ENCODE measurements around the gene PSTPIP2. TPM values are rescaled to one million over a fixed set of nuclear protein-coding genes. Genes with fewer than 3 reads are reported as not detected.

PSTPIP2 gene
- total and polyA plus RNA-seq, 9 of the 15 experiments (the other 6 are each of a cell fraction or from before 2014, with no cell fraction given), result 14.0 to 45.7 (median 27.1) TPM

GRCh38 chr18:46073474-46074331 lies 1.6 kb upstream of the PSTPIP2 start (continued):
- TF ChIP-seq CTCF (IDR thresholded peaks at IDR 0.05 in 2 of 3, conservative IDR thresholded peaks at IDR 0.05 in 1 of 3; ENCODE audit: insufficient read depth in 2 of 3, low read depth in 1 of 3, low read length in 3 of 3) (peak; percentile 53 to 68 (median 58); a peak in 4 of 6 replicates), SMC3 (conservative IDR thresholded peaks at IDR 0.05; ENCODE audit: insufficient read depth, low read depth, low read length) (peak; percentile 56; the same call in 1 of the 2 replicates)

GRCh38 chr18:46072959-46073358 lies 899 bp upstream of the PSTPIP2 start:
- Histone ChIP-seq H3K79me2 (ENCODE audit: control insufficient read depth, insufficient read depth, low read length) (peaks cover 38% of the 10 kb centered on the region), H3K4me1 (replicated peaks in 1 of 2; ENCODE audit: control insufficient read depth in 2 of 2, insufficient read depth in 2 of 2, low read length in 2 of 2) (peaks cover 3 to 31% of the 10 kb centered on the region in 2 experiments; a peak in 4 of 5 replicates), H3K4me3 (no peak overlapping the region), H3K27ac (ENCODE audit: extremely low read depth, low read depth, low read length) (no peak overlapping the region), H3K9me3 (replicated peaks; ENCODE audit: control insufficient read depth, insufficient read depth, low read depth, low read length) (no peaks in the 10 kb centered on the region), H3K9ac (ENCODE audit: insufficient read depth in 1 of 2, low read depth in 2 of 2, low read length in 2 of 2) (peak overlapping the region in 1 of 2 experiments; percentile 95; a peak in 1 of 4 replicates), H2AFZ (ENCODE audit: low read depth, low read length) (0 out of 2 replicates have a peak overlapping the region, but pooled peaks have one; percentile 96), H3K9me1 (ENCODE audit: control insufficient read depth, insufficient read depth, low read length) (no peaks in the 10 kb centered on the region), H3K4me2 (ENCODE audit: insufficient read depth, low read length) (no peak overlapping the region), H3K27me3 (ENCODE audit: control insufficient read depth in 2 of 2, insufficient read depth in 2 of 2, low read length in 2 of 2) (no peaks in the 10 kb centered on the region), H3K36me3 (ENCODE audit: control insufficient read depth, insufficient read depth, low read length) (peaks cover 12% of the 10 kb centered on the region; the same call in 2 of the 3 replicates), H4K20me1 (replicated peaks; ENCODE audit: control insufficient read depth, insufficient read depth, low read length) (no peaks in the 10 kb centered on the region)
- ChIA-PET CTCF (ENCODE audit: low intra/inter-chr PET ratio) (interaction anchor here (0.6 to 1.8 kb wide), 4 partner anchors 99 to 408 kb away, joined by 3 to 13 read pairs (median 3); no protein-coding TSS in a partner anchor), POLR2A (interaction anchor here (1.1 to 1.7 kb wide), 2 partner anchors 24 to 29 kb away, joined by 3 to 4 read pairs; no protein-coding TSS in a partner anchor)
- DNase-seq (ENCODE audit: extremely low read depth in 1 of 4, low spot score in 3 of 4) (no peak), FAIRE-seq (no peak), ATAC-seq (no peak)
- in situ Hi-C loops (cut with MboI), result loop anchor here (10.0 kb wide), 1 partner anchor 398 kb away; no protein-coding TSS in a partner anchor
- no TSS peak for BruUV-seq (replicated peaks)
- WGBS (ENCODE audit: insufficient coverage, low coverage, missing lambda C conversion rate), result 83% methylated on average over 3 of the region's 3 CpGs
- intact Hi-C loops (cut with micrococcal nuclease), result loop anchor here (1.0 to 2.0 kb wide), 2 partner anchors 382 to 408 kb away; no protein-coding TSS in a partner anchor
- TF ChIP-seq ELF2 (CRISPR knock-in tag; IDR thresholded peaks at IDR 0.05) (no peak), RNF219 (CRISPR knock-in tag; IDR thresholded peaks at IDR 0.05) (no peak), ID3 (CRISPR knock-in tag; IDR thresholded peaks at IDR 0.05) (no peak), ID3 (tag; IDR thresholded peaks at IDR 0.05) (no peak), ILK (tag; IDR thresholded peaks at IDR 0.05; ENCODE audit: borderline replicate concordance, low read depth) (no peak), ARID4B (CRISPR knock-in tag; IDR thresholded peaks at IDR 0.05) (no peak)
